AG09309 (cell line): ENCODE data around the gene PON3.

Experiments used
- DNase-seq: peaks from one replicate; pipeline ENCODE4 v3.0.0-alpha.2; 2010; ENCODE audit warnings: low read depth
- H3K4me3 ChIP-seq: 2 replicates; pipeline ENCODE4 v1.5.1; 2011; ENCODE audit warnings: mild to moderate bottlenecking, low read depth, low read length, moderate library complexity; ENCODE audit not compliant: control insufficient read depth
- CTCF ChIP-seq: IDR thresholded peaks from 2 replicates; pipeline ENCODE4 v1.5.1; 2011; ENCODE audit warnings: mild to moderate bottlenecking, low read depth, low read length, inconsistent platforms; ENCODE audit not compliant: insufficient read depth, control insufficient read depth; ENCODE audit errors: missing control alignments

Gene PON3

GRCh38 chr7:95357623-95358022, 38.6 kb downstream of the PON3 start:
- H3K4me3 ChIP-seq: no peak overlapping the region
- DNase-seq: no peak

GRCh38 chr7:95342642-95343307, 53.4 kb downstream of the PON3 start:
- DNase-seq: no peak
- no peak overlapping the region for H3K4me3 ChIP-seq
- no peak for TF ChIP-seq CTCF

More at GRCh38 chr7:95357623-95358022, 38.6 kb downstream of the PON3 start:
- no peak for TF ChIP-seq CTCF

- no peak for TF ChIP-seq CTCF
- DNase-seq: no peak
- H3K4me3 ChIP-seq: no peak overlapping the region
Observed at GRCh38 chr7:95342029-95342428, 54.1 kb downstream of the PON3 start.

GRCh38 chr7:95340491-95340890, 55.7 kb downstream of the PON3 start:
- DNase-seq: no peak
- H3K4me3 ChIP-seq: no peak overlapping the region
- TF ChIP-seq CTCF: no peak

GRCh38 chr7:95338832-95339231, 57.3 kb downstream of the PON3 start:
- no peak for DNase-seq
- H3K4me3 ChIP-seq: no peak overlapping the region
- no peak for TF ChIP-seq CTCF

GRCh38 chr7:95335093-95335492, 61.1 kb downstream of the PON3 start:
- DNase-seq: peak; percentile 4
- TF ChIP-seq CTCF: no peak
- H3K4me3 ChIP-seq: no peak overlapping the region
